GM19467 (cell line): ENCODE data around the gene LIX1L.
"Not testable (repeated sequence)": the region's sequence is repeated elsewhere in the genome, so short reads cannot be mapped to it uniquely, and the experiment has no call there.

Experiments used
- ATAC-seq: cut with Tn5 transposase; IDR thresholded peaks from one replicate; pipeline ENCODE4 v1.9.1; 2021; ENCODE audit warnings: mild to moderate bottlenecking, moderate library complexity; ENCODE audit not compliant: unreplicated experiment

Gene LIX1L

GRCh38 chr1:145937436-145937835 is 20.4 kb downstream of the LIX1L start:
- no peak for ATAC-seq

GRCh38 chr1:145936247-145936646 is 21.6 kb downstream of the LIX1L start:
- no peak for ATAC-seq

DNA sequence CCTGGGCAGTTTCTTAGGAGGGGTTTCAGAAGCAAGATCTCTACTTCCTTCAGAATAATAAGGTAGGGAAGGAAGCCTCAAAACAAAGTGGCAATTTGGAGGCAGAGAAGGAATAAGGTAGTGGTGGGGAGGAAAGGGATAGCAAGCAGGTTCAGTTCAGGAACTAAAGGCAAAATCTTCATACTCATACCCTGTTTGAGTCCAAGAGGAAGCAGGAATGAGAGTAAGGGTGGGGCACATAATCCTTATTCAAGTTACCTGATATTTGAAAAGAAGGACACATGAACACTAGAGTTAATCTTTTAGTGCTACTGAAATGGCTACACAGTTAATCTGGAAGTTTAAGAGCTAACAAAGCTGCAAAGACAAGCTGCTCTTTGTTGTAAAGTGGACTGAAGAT is 22.1 kb downstream of the LIX1L start:
- ATAC-seq: no peak

- ATAC-seq: not testable (repeated sequence)
Observed at GRCh38 chr1:145932522-145933009, 25.3 kb downstream of the LIX1L start.

DNA sequence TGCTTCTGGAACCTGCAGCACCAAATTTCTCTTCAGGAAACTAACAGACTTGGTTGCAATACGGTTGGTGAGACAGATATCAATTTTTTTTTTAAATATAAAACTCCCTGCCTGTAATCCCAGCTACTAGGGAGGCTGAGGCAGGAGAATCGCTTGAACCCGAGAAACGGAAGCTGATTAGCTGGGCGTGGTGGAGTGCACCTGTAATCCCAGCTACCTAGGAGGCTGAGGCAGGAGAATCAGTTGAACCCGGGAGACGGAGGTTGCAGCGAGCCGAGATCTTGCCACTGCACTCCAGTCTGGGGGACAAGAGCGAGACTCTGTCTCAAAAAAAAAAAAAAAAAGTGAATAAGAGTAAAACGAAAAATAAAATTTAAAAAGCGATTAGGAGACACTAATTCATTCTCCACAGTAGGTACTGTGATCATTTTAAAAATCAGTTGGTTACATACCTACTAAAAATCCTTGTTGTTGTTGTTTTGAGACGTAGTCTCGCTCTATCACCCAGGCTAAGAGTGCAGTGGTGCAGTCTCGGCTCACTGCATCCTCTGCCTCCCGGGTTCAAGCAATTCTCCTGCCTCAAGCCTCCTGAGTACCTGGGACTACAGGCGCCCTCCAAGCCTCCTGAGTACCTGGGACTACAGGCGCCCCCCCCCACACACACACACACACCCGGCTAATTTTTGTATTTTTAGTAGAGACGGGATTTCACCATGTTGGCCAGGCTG is 29.7 kb downstream of the LIX1L start:
- ATAC-seq: no peak

DNA sequence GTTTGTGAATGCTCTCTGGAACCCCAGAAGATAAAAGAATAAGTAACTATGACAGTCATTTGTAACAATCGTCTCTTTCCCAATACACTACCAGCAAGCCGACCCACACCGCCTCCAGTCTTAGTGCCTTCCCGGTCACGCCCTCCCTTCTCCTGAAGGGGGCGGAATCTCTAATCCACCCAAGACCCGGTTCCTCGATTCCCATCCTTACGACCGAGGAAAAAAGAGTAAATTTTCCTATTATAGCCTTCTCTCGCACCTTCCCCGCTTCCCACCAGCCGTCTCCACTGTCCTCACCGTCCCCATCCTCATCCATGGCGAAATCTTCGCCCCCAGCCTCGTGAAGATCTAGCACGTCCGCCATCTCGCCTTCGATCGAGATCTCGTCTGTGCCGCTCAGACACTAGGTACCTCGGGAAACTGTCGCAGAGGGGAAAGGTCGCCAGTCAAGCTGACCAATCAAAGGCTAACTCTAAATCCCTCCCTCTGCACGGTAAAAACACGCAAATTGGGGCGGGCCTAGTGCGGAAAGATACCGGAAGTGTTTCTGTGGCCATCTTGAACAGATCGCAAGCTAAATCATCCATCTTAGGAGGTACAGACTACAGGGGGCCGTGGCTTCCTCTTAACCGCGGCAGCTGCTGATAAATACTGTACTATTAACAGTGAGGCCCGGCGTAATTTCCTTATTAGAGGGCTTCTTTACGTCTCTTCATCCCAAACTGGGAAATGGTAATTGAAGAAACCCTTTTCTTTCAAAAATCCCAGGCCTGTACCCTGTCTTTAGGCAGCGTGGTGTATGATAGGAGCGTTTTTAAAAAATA is 30.5 kb downstream of the LIX1L start, which contains the start of gene RBM8A:
Gene RBM8A, minus strand, starts transcription at position 422 of the 824 bp plus-strand sequence. Its CDS starts 58 bp downstream, at position 364.
- ATAC-seq: peak; percentile 93

DNA sequence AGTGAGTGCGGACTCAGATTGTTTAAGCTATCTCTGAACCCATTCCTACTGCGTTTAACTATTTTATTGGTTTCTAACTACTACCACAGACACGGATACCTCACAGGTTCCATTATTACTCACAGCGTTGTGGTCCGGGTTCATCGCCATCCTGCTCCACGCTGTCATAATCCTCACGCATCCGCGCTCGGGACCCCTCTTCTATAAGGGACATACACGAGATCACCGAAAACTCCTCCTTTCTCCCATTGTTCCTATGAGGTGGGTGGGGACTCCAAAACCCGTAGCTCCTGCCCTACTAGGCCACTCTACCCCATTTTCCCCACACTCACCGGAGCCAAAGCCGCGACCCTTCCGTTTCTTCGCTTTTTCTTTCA is 31.1 kb downstream of the LIX1L start:
- ATAC-seq: no peak

DNA sequence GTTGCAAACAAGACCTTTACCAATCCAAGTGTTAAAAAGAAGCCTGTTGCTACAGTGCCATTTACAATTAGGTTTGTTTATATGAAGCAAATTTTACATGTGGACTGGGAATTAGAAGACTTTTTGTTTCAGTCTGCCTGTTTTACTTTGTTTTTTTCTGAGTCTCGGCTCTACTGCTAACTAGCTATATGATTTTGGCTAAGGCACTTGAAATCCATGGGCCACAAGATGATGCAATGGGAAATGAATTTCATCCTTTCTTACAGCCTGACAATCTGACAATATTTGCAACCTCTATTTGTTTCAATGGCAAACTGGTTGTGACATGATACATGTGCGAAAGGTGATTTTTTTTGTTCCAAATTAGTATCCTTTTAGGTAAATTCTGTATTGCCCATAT is 35.6 kb downstream of the LIX1L start:
- ATAC-seq: no peak

DNA sequence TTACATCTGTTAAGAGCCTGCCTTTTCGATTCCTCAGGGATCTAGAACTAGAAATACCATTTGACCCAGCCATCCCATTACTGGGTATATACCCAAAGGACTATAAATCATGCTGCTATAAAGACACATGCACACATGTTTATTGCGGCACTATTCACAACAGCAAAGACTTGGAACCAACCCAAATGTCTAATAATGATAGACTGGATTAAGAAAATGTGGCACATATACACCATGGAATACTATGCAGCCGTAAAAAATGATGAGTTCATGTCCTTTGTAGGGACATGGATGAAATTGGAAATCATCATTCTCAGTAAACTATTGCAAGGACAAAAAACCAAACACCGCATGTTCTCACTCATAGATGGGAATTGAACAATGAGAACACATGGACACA is 37.5 kb downstream of the LIX1L start:
- not testable (repeated sequence) for ATAC-seq

DNA sequence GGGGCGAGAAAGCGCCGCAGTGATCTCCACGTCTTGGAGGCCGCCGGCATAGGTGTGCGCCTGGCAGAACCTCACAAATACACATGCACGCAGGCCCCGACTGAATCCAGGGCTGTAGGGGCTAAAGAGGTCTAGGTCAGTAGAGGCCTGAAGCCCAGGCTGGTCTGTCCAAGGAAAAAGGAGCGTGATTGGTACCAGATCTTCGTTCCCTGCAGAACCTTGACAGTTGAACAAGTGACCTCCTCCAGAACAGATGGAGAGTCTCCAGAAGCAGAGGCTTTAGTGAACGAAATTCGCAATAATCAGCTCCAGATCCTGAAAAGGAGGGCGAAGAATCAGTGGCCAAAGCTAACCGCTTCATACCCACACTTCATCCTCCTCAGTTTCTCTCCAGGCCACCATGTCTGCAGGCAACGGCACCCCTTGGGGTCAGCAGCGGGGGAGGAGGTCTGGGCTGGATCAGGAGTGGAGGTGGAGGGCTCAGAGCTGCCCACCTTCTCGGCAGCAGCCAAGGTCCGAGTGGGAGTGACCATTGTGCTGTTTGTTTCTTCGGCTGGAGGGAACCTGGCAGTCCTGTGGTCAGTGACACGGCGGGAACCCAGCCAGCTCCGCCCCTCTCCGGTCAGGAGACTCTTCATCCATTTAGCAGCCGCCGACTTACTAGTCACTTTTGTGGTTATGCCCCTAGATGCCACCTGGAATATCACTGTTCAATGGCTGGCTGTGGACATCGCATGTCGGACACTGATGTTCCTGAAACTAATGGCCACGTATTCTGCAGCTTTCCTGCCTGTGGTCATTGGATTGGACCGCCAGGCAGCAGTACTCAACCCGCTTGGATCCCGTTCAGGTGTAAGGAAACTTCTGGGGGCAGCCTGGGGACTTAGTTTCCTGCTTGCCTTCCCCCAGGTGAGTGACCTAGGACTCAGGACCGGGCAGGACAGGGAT is 38.6 kb downstream of the LIX1L start:
- peak; percentile 61 for ATAC-seq

GRCh38 chr1:145918144-145918991 is 39.4 kb downstream of the LIX1L start, which contains the start of gene PEX11B:
Gene PEX11B (minus strand): TSS chr1:145918717. CDS start chr1:145918688, 29 bp downstream.
- ATAC-seq: peak; percentile 54

DNA sequence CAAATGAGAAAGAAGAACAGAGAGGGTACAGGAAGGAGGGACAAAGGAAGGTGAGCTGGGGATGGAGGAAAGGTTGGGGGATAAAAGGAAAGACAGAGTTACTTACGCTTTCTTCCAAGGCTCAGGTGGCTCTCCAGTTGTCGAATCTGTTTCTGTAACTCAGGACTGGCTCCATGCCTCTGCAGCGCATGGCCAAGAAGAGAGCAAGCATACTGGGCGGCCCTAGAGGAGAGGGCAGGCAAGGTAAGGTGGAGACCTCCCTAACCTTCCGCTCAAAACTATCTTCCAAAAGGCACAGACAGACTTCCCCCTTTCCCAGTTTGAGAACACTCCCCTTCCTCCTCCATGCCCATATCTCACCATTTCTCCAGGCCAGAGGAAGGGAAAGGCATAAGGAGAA is 40.2 kb downstream of the LIX1L start:
- no peak for ATAC-seq

- no peak for ATAC-seq
Observed at GRCh38 chr1:145916745-145917144, 41.1 kb downstream of the LIX1L start.

- ATAC-seq: no peak
Observed at GRCh38 chr1:145912128-145912641, 45.6 kb downstream of the LIX1L start.

DNA sequence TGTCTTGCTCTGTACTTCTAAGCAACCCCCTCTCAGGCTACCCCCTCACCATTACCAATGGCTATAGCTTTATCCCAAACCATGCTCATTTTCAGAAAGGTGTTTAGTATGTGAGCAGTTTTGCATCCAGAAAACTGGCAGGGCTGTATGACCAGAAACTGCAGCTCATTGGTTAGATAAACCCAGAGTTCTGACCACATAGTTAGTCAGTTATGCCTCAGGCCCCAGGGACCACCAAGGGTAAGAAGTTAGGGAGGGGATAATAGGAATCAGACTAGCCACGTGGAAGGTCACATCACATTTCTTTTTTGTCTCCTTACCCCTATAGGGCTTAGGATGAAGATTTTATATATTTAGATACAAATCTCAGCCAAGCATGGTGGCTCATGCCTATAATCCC is 49.2 kb downstream of the LIX1L start:
- no peak for ATAC-seq

- no peak for ATAC-seq
Observed at GRCh38 chr1:145906954-145907753, 50.7 kb downstream of the LIX1L start.

- ATAC-seq: no peak
Observed at GRCh38 chr1:145901312-145902021, 56.4 kb downstream of the LIX1L start.

GRCh38 chr1:145898756-145899155 is 59.1 kb downstream of the LIX1L start:
- no peak for ATAC-seq
